Measurements from ENCODE around the gene PPP2R3B. TPM values are rescaled to one million over a fixed set of nuclear protein-coding genes. Genes with fewer than 3 reads are reported as not detected.

Gene PPP2R3B
- total and polyA plus RNA-seq, 2 donors (not counting 1 experiment from before 2014, with no cell fraction given): 43.3 to 47.6 TPM

GRCh38 chrX:290476-291166 lies 96.1 kb downstream of the PPP2R3B start:
- POLR2A ChIA-PET: no interaction called here

More at GRCh38 chrX:290476-291166, 96.1 kb downstream of the PPP2R3B start:
- no peak overlapping the region for H3K4me2 ChIP-seq (replicated peaks; ENCODE audit: low read depth, low read length, poor library complexity, severe bottlenecking)
- H3K36me3 ChIP-seq (replicated peaks in 1 of 2; ENCODE audit: control extremely low read depth in 1 of 2, control insufficient read depth in 1 of 2, extremely low read depth in 1 of 2, insufficient read depth in 2 of 2, low read length in 1 of 2): peaks cover 3 to 30% of the 10 kb centered on the region in 2 experiments
- H2AFZ ChIP-seq (ENCODE audit: insufficient read depth, low read depth, low read length, poor library complexity, severe bottlenecking): no peak overlapping the region
- no peak overlapping the region for H3K9ac ChIP-seq (ENCODE audit: low read length)
- H4K20me1 ChIP-seq (ENCODE audit: control insufficient read depth, insufficient read depth, low read length, poor library complexity, severe bottlenecking): no peaks in the 10 kb centered on the region
- ATAC-seq (ENCODE audit: low read depth) (no peak), DNase-seq (no peak)
- TF ChIP-seq CTCF (IDR thresholded peaks at IDR 0.05) (no peak), EZH2 (IDR thresholded peaks at IDR 0.05; ENCODE audit: borderline replicate concordance, insufficient read depth, low read depth, low read length, poor library complexity, severe bottlenecking) (no peak)
- Mint-ChIP-seq H3K4me1 (no peaks in the 10 kb centered on the region), H3K27ac (no peak overlapping the region), H3K4me3 (no peak overlapping the region), H3K9me3 (ENCODE audit: insufficient read depth) (no peaks in the 10 kb centered on the region), H3K27me3 (no peaks in the 10 kb centered on the region)
- no peaks in the 10 kb centered on the region for H3K4me1 ChIP-seq (ENCODE audit: control insufficient read depth in 2 of 2, insufficient read depth in 2 of 2, low read length in 2 of 2)
- WGBS (ENCODE audit: insufficient coverage): 98% methylated on average over 23 of the region's 42 CpGs
- H3K9me3 ChIP-seq (ENCODE audit: control extremely low read depth in 1 of 3, control insufficient read depth in 2 of 3, insufficient read depth in 1 of 3, low read length in 2 of 3): peaks cover 0 to 17% (median 0%) of the 10 kb centered on the region in 3 donors
- H3K4me3 ChIP-seq (ENCODE audit: control extremely low read depth in 1 of 5, extremely low read depth in 1 of 5, insufficient read depth in 1 of 5, low read depth in 2 of 5, low read length in 4 of 5): no peak overlapping the region
- H3K79me2 ChIP-seq (ENCODE audit: control insufficient read depth, insufficient read depth, low read length): no peaks in the 10 kb centered on the region
- intact Hi-C loops (cut with micrococcal nuclease): no loop called here
- H3K27me3 ChIP-seq (replicated peaks in 1 of 4; ENCODE audit: control extremely low read depth in 1 of 4, control insufficient read depth in 3 of 4, insufficient read depth in 4 of 4, low read length in 3 of 4): no peaks in the 10 kb centered on the region
- CTCF ChIA-PET: no interaction called here
- H3K27ac ChIP-seq (ENCODE audit: low read length in 2 of 2): no peak overlapping the region
